ENCODE measurements around the gene CDH4.

GRCh38 chr20:61749406-61750075 is 497.5 kb downstream of the CDH4 start:
- TF ChIP-seq, protein P1, sequence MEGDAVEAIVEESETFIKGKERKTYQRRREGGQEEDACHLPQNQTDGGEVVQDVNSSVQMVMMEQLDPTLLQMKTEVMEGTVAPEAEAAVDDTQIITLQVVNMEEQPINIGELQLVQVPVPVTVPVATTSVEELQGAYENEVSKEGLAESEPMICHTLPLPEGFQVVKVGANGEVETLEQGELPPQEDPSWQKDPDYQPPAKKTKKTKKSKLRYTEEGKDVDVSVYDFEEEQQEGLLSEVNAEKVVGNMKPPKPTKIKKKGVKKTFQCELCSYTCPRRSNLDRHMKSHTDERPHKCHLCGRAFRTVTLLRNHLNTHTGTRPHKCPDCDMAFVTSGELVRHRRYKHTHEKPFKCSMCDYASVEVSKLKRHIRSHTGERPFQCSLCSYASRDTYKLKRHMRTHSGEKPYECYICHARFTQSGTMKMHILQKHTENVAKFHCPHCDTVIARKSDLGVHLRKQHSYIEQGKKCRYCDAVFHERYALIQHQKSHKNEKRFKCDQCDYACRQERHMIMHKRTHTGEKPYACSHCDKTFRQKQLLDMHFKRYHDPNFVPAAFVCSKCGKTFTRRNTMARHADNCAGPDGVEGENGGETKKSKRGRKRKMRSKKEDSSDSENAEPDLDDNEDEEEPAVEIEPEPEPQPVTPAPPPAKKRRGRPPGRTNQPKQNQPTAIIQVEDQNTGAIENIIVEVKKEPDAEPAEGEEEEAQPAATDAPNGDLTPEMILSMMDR (IDR thresholded peaks at IDR 0.05; ENCODE audit: borderline replicate concordance, extremely low read depth, low read length, poor library complexity, severe bottlenecking): no peak
- no peak for TF ChIP-seq EZH2 (IDR thresholded peaks at IDR 0.05; ENCODE audit: borderline replicate concordance, low read depth, low read length, severe bottlenecking)
